ENCODE data around the gene ANO6. TPM values are rescaled to one million over a fixed set of nuclear protein-coding genes. Genes with fewer than 3 reads are reported as not detected.

The ANO6 gene, protein sequence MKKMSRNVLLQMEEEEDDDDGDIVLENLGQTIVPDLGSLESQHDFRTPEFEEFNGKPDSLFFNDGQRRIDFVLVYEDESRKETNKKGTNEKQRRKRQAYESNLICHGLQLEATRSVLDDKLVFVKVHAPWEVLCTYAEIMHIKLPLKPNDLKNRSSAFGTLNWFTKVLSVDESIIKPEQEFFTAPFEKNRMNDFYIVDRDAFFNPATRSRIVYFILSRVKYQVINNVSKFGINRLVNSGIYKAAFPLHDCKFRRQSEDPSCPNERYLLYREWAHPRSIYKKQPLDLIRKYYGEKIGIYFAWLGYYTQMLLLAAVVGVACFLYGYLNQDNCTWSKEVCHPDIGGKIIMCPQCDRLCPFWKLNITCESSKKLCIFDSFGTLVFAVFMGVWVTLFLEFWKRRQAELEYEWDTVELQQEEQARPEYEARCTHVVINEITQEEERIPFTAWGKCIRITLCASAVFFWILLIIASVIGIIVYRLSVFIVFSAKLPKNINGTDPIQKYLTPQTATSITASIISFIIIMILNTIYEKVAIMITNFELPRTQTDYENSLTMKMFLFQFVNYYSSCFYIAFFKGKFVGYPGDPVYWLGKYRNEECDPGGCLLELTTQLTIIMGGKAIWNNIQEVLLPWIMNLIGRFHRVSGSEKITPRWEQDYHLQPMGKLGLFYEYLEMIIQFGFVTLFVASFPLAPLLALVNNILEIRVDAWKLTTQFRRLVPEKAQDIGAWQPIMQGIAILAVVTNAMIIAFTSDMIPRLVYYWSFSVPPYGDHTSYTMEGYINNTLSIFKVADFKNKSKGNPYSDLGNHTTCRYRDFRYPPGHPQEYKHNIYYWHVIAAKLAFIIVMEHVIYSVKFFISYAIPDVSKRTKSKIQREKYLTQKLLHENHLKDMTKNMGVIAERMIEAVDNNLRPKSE
- total RNA-seq (10 to 100 TPM; 35.8 to 52.2 (median 41.9) TPM), polyA plus RNA-seq (10 to 100 TPM in 1 of 2 donors, 1 to 10 TPM in 1; 8.9 to 12.7 TPM)
- long read RNA-seq, donor 1, full-length matches to known transcripts = 3 of 27 reads
- long read RNA-seq, donor 1, partial matches to known transcripts = 21 of 27 reads
- long read RNA-seq, donor 1, other reads (novel, unspliced or antisense) = 3 of 27 reads
- long read RNA-seq, donor 2, full-length matches to known transcripts = 4 of 33 reads
- long read RNA-seq, donor 2, partial matches to known transcripts = 14 of 33 reads
- long read RNA-seq, donor 2, other reads (novel, unspliced or antisense) = 15 of 33 reads
- long read RNA-seq, donor 3, full-length matches to known transcripts = 6 of 88 reads
- long read RNA-seq, donor 3, partial matches to known transcripts = 73 of 88 reads
- long read RNA-seq, donor 3, other reads (novel, unspliced or antisense) = 9 of 88 reads

- Histone ChIP-seq H3K27ac (peak within 1 kb of the TSS; percentile 91 to 99 (median 94)), H3K9me3 (no peaks in the 10 kb centered on the region), H3K36me3 (no peaks in the 10 kb centered on the region), H3K4me1 (peaks cover 0 to 49% (median 32%) of the 10 kb centered on the region in 9 donors), H3K4me3 (peak within 1 kb of the TSS; percentile 67 to 98 (median 90)), H3K27me3 (no peaks in the 10 kb centered on the region)
- intact Hi-C loops (cut with DNase I) = loop anchor here in 6 of 10 donors (2.0 to 10.0 kb wide), 9 partner anchors 42 to 509 kb away; partner anchors contain the start of gene ARID2 (in 1 of the 6)
- WGBS, 2 donors = 0% methylated on average over 61 to 62 of the region's 62 CpGs
- TF ChIP-seq CTCF (IDR thresholded peaks at IDR 0.05) = peak in 4 of 9 donors; percentile 23 to 55 (median 30)
- ATAC-seq = peak; percentile 90 to 96 (median 95)
- peak; percentile 88 to 89 for DNase-seq
These were observed at the start of gene ANO6 for GRCh38 chr12:45215419-45216229. Gene ANO6 (plus strand): TSS chr12:45216095. CDS start chr12:45216322, 227 bp downstream.

- no peaks in the 10 kb centered on the region for H3K27me3 ChIP-seq
- ATAC-seq (no peak), DNase-seq (no peak)
- 88 to 90% methylated on average over 2 of the region's 2 CpGs for WGBS, 2 donors
- intact Hi-C loops (cut with DNase I) = no loop called here
- peaks cover 0 to under 1% (median 0%) of the 10 kb centered on the region in 9 donors for H3K36me3 ChIP-seq
- H3K4me3 ChIP-seq = no peak overlapping the region
- TF ChIP-seq CTCF (IDR thresholded peaks at IDR 0.05) = no peak
- H3K27ac ChIP-seq = no peak overlapping the region
- H3K9me3 ChIP-seq = no peaks in the 10 kb centered on the region
- peaks cover 0 to 19% (median 0%) of the 10 kb centered on the region in 9 donors for H3K4me1 ChIP-seq
These were observed 46.9 kb upstream of the ANO6 start for GRCh38 chr12:45168976-45169375.

GRCh38 chr12:45170456-45171042, 45.3 kb upstream of the ANO6 start:
- TF ChIP-seq CTCF (IDR thresholded peaks at IDR 0.05) = peak; percentile 71 to 95 (median 91)
- DNase-seq (peak; percentile 72 to 86), ATAC-seq (peak in 7 of 8 donors; percentile 55 to 86 (median 77))
- Histone ChIP-seq H3K27me3 (no peaks in the 10 kb centered on the region), H3K36me3 (peaks cover 0 to 16% (median 0%) of the 10 kb centered on the region in 9 donors), H3K27ac (no peak overlapping the region), H3K4me1 (peaks cover 0 to 14% (median 0%) of the 10 kb centered on the region in 9 donors), H3K4me3 (no peak overlapping the region), H3K9me3 (no peaks in the 10 kb centered on the region)
- intact Hi-C loops (cut with DNase I) = loop anchor here in 8 of 10 donors (2.0 to 10.0 kb wide), 6 partner anchors 42 to 364 kb away; no protein-coding TSS in a partner anchor
- 51 to 52% methylated on average over 3 of the region's 3 CpGs for WGBS, 2 donors

Data from heart right ventricle (tissue), 16 donors.